GM12873 (cell line): Measurements from ENCODE around the gene PLXNB2.

Source experiments
- CTCF ChIP-seq: IDR thresholded peaks from 2 replicates; pipeline ENCODE4 v1.5.1; 2012; ENCODE audit warnings: low read depth, mild to moderate bottlenecking, moderate library complexity, low read length, control low read depth; ENCODE audit not compliant: insufficient read depth; ENCODE audit errors: missing control alignments

Gene PLXNB2

GRCh38 chr22:50310949-50311444 is 3.6 kb upstream of the PLXNB2 start:
- no peak for TF ChIP-seq CTCF

GRCh38 chr22:50310031-50310722 is 2.7 kb upstream of the PLXNB2 start:
- TF ChIP-seq CTCF, result no peak

- TF ChIP-seq CTCF, result no peak
These were observed 2.1 kb upstream of the PLXNB2 start for GRCh38 chr22:50309601-50309991.

- TF ChIP-seq CTCF, result no peak
These were observed 1.6 kb upstream of the PLXNB2 start for GRCh38 chr22:50308986-50309600.

- no peak for TF ChIP-seq CTCF
These were observed 1.1 kb upstream of the PLXNB2 start for GRCh38 chr22:50308597-50308935.

GRCh38 chr22:50307890-50308596 is 597 bp upstream of the PLXNB2 start:
- TF ChIP-seq CTCF, result no peak

- no peak for TF ChIP-seq CTCF
These were observed 1.4 kb downstream of the PLXNB2 start for GRCh38 chr22:50305923-50306566.
